Tibial artery (tissue), 4 donors: ENCODE measurements around the gene COX6B2.
A peak's percentile ranks its signal among the peaks of the same experiment; 100 is the strongest.

ENCODE experiments used
- DNase-seq, 2 donors: peaks; one replicate each; pipeline ENCODE4 v3.0.0-alpha.2; 2019
- H3K27ac ChIP-seq, 2 donors: fragments of 200-600 bp; sonication (generic) in 1 of 2; 1 replicate in 1 of 2; 2 replicates in 1 of 2; pipeline ENCODE4 v1.5.1; 2018 to 2019; ENCODE audit warnings: mild to moderate bottlenecking in 1 of 2
- H3K27me3 ChIP-seq, 2 donors: fragments of 200-600 bp; sonication (generic) in 1 of 2; one replicate each; pipeline versions ENCODE4 v1.5.1 to v1.6.0; 2016 to 2019
- H3K36me3 ChIP-seq, 3 donors: fragments of 200-600 bp; sonication (generic) in 2 of 3; one replicate each; pipeline ENCODE4 v1.5.1; 2016 to 2019; ENCODE audit warnings: mild to moderate bottlenecking in 2 of 3
- H3K4me1 ChIP-seq, 4 donors: fragments of 200-600 bp; sonication (generic) in 2 of 4; 1 replicate in 3 of 4; 2 replicates in 1 of 4; pipeline ENCODE4 v1.5.1; 2016 to 2019
- H3K4me3 ChIP-seq, 2 donors: fragments of 200-600 bp; sonication (generic) in 1 of 2; 1 replicate in 1 of 2; 2 replicates in 1 of 2; pipeline ENCODE4 v1.5.1; 2018 to 2019; ENCODE audit warnings: mild to moderate bottlenecking in 2 of 2
- H3K9me3 ChIP-seq, 3 donors: fragments of 200-600 bp; sonication (generic) in 1 of 3; one replicate each; pipeline ENCODE4 v1.5.1; 2016 to 2019
- intact Hi-C: fragments of 100-400 bp; cut with DNase I; formaldehyde crosslinking; loops from one replicate; pipeline ENCODE4 v1.15.0; 2023; ENCODE audit warnings: low total_unique reads
- TF ChIP-seq, protein P1 (sequence below), 2 experiments: fragments of 200-600 bp in 1 of 2; fragments of 450-650 bp in 1 of 2; IDR thresholded peaks; one replicate each; pipeline ENCODE4 v1.5.1; 2017 to 2019; ENCODE audit warnings: antibody characterized with exemption in 2 of 2, mild to moderate bottlenecking in 1 of 2, moderate library complexity in 1 of 2

The COX6B2 gene

DNA sequence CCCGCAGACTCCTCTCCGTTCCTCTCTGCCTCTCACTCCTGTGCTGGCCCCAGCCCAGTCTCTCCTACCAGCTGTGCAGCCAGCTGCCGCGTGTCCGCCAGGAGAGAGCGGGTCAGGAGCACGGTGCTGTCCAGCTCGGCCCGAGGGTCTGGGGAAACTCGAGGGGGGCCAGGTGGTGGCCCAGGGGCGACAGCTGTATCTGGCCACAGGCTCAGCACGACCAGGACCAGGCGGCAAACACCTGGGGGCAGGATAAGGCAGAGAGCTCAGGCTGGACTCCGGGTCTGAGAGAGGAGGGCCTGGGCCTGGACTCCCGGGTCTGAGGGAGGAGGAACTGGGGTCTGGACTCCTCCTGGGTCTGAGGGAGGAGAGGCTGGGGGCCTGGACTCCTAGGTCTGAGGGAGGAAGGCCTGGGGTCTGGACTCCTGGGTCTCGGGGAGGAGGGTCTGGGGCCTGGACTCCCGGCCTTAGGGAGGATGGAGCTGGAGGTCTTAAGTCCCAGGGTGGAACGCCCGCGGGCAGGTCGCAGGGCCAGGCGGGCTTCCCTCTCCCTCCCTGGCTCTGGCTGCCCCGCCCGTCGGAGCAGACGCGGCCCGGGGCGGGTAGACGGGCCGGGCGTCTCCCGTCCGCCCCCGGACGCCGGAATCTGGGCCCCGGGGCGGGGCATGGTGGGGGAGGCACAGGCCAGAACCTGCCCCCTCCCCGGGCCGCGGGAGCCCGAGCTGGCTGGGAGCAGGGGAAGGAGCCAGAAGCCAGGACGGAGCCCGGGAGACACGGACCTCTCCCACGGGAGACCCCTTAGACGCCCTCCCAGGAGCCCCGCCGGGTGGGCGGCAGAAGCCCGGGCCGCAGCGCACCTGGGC lies 14.4 kb upstream of the COX6B2 start:
- peaks cover 0 to 27% (median 14%) of the 10 kb centered on the region in 4 donors for H3K4me1 ChIP-seq
- H3K4me3 ChIP-seq = peak overlapping the region in 1 of 2 donors; percentile 31
- intact Hi-C loops = no loop called here
- no peak for DNase-seq
- H3K9me3 ChIP-seq = no peaks in the 10 kb centered on the region
- H3K36me3 ChIP-seq = no peaks in the 10 kb centered on the region
- H3K27me3 ChIP-seq = peaks cover 0 to 77% of the 10 kb centered on the region in 2 donors
- no peak overlapping the region for H3K27ac ChIP-seq
- TF ChIP-seq, protein P1, sequence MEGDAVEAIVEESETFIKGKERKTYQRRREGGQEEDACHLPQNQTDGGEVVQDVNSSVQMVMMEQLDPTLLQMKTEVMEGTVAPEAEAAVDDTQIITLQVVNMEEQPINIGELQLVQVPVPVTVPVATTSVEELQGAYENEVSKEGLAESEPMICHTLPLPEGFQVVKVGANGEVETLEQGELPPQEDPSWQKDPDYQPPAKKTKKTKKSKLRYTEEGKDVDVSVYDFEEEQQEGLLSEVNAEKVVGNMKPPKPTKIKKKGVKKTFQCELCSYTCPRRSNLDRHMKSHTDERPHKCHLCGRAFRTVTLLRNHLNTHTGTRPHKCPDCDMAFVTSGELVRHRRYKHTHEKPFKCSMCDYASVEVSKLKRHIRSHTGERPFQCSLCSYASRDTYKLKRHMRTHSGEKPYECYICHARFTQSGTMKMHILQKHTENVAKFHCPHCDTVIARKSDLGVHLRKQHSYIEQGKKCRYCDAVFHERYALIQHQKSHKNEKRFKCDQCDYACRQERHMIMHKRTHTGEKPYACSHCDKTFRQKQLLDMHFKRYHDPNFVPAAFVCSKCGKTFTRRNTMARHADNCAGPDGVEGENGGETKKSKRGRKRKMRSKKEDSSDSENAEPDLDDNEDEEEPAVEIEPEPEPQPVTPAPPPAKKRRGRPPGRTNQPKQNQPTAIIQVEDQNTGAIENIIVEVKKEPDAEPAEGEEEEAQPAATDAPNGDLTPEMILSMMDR (IDR thresholded peaks at IDR 0.05) = no peak

DNA sequence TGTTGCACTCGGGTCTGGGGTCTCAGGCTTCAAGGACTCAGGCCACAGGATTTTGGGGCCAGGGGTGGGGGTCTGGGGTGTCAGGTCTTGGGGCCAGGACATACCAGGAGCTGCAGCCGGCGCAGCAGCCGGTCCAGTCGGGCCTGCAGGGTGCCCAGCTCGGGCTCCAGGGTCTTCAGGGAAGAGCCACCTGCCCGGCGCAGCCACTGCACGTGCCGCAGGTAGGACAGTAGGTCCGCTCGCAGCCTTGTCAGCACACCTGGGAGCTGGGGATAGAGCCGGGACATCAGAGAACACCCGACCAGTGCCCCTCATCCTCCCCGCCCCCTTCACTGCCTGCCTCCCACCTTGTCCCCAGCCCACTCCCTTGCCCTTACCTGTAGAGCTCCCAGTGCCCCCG lies 13.6 kb upstream of the COX6B2 start:
- Histone ChIP-seq H3K27ac (no peak overlapping the region), H3K4me3 (no peak overlapping the region), H3K4me1 (peaks cover 0 to 23% (median 14%) of the 10 kb centered on the region in 4 donors), H3K9me3 (no peaks in the 10 kb centered on the region), H3K36me3 (no peaks in the 10 kb centered on the region), H3K27me3 (peaks cover 0 to 69% of the 10 kb centered on the region in 2 donors)
- no peak for DNase-seq
- intact Hi-C loops = no loop called here
- TF ChIP-seq, protein P1 (IDR thresholded peaks at IDR 0.05) = no peak

DNA sequence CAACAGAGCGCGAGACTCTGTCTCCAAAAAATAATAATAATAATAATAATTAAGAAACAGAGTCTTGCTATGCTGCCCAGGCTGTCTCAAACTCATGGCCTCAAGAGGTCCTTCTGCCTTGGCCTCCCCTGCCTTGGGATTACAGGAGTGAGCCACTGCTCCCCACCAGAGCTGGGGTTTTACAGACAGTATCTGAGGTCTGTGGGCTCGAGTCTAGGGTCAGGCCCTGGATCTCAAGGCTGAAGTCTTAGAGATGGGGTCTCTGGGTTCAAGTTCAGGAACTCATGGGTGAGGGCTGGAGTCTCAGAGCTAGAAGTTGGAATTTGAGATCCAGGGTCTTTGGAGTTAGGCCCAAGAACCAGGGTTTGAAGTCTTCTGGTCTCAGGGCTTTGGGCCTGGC lies 12.3 kb upstream of the COX6B2 start:
- DNase-seq = no peak
- Histone ChIP-seq H3K4me1 (peaks cover 0 to 23% (median 14%) of the 10 kb centered on the region in 4 donors), H3K4me3 (no peak overlapping the region), H3K9me3 (no peaks in the 10 kb centered on the region), H3K27me3 (peaks cover 0 to 68% of the 10 kb centered on the region in 2 donors), H3K36me3 (no peaks in the 10 kb centered on the region), H3K27ac (no peak overlapping the region)
- intact Hi-C loops = no loop called here
- TF ChIP-seq, protein P1 (IDR thresholded peaks at IDR 0.05) = no peak

DNA sequence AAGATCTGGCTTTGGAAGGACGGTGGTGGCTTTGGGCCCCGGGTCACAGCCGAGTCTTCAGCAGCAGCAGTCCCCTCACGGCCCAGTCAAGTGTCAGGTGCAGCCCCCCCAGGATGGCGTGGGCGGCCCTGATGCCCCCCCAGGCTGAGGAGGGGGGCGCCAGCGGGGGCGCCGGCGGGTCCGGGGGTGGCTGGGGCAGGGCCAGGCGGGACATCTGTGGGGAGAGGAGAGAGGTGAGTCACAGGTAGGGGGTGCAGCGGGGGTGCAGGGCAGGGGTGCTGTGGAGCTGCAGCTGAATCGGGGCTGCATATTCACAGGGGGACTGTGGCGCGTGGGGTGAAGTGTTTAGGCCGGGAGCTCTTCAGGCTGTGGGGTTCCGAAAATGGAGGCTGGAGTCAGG lies 11.4 kb upstream of the COX6B2 start:
- no peak overlapping the region for H3K4me3 ChIP-seq
- peaks cover 0 to 23% (median 14%) of the 10 kb centered on the region in 4 donors for H3K4me1 ChIP-seq
- DNase-seq = no peak
- no peaks in the 10 kb centered on the region for H3K36me3 ChIP-seq
- no peaks in the 10 kb centered on the region for H3K9me3 ChIP-seq
- intact Hi-C loops = no loop called here
- TF ChIP-seq, protein P1 (IDR thresholded peaks at IDR 0.05) = no peak
- H3K27me3 ChIP-seq = peaks cover 0 to 67% of the 10 kb centered on the region in 2 donors
- no peak overlapping the region for H3K27ac ChIP-seq

DNA sequence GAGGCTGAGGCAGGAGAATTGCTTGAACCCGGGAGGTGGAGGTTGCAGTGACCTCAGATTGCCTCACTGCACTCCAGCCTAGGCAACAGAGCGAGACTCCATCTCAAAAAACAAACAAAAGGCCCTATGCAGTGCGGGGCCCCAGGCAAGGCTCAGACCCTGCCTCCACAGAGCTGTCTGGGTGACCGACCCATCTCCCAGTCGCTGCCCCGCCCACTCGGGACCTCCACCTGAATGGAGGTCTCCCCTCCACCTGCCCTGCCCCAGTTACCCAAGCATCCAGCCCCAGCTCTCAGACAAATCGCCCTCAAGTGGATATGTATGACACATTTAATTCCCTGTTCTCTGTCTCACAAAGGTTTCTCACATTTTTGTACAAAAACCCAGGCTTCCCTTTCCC lies 10.7 kb upstream of the COX6B2 start:
- Histone ChIP-seq H3K27ac (no peak overlapping the region), H3K9me3 (no peaks in the 10 kb centered on the region), H3K27me3 (peaks cover 0 to 65% of the 10 kb centered on the region in 2 donors), H3K36me3 (no peaks in the 10 kb centered on the region), H3K4me1 (peaks cover 0 to 19% (median 13%) of the 10 kb centered on the region in 4 donors), H3K4me3 (no peak overlapping the region)
- intact Hi-C loops = no loop called here
- no peak for DNase-seq
- TF ChIP-seq, protein P1 (IDR thresholded peaks at IDR 0.05) = no peak
